Activated CD8-positive, alpha-beta memory T cell treated with anti-CD3 and anti-CD28 coated beads, Interleukin-2, amount 50 U/mL, for 48 hours (primary cell): ENCODE data around the gene GATA5.

Source experiments
- DNase-seq: peaks from one replicate; pipeline ENCODE4 v3.0.0-alpha.2; 2020

The GATA5 gene

GRCh38 chr20:62486484-62486883, 10.7 kb upstream of the GATA5 start:
- DNase-seq: no peak

DNA sequence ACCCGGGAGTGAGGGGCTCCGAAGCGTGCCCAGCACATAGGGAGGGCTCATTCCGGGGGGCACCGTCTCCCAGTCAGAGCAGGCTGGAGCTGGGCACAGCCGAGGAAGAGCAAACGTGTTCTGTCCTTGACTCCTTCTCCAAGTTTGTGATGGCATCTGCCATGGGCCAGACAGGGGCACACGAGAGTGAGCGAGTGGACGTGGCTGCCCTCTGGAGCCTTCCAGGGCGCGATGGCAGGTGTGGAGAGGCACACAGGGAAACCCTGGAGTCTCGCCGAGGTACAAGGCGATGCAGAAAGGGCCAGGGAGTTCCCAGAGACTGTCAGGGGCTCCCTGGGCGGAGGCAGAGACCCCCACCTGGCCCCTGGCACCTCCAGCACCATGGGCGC, 9.9 kb upstream of the GATA5 start:
- DNase-seq: no peak

DNA sequence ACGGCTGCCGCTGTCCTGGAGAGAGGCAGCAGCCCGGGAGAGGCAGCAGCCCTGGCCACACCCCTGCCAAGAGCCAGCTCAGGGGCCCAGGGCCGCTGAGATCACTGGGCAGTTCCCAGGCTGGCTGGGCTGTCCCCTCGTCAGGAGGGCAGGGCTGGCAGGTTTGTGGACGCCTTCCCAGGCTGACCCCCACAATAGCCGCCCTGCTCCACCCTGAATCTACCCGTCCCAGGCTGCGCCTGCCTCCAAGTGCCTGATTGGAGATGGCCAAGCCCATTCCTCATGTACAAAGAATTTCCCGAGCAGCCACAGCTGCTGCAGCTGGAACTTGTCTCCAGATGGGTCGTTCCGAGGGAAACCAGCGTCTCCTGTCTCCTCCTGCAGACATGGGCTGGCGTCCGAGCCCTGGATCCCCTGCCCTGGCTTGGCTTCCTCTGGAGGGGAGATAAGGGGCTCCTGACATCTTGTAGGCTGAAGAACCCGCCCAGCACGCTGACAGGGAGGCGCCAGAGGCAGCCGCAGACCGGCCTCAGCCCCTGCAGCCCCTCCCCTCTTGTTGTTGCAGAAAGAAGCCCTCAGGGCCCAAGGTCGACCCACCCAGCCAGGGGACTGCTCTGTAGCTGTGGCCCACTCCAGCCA, 9.4 kb upstream of the GATA5 start:
- DNase-seq: no peak

DNA sequence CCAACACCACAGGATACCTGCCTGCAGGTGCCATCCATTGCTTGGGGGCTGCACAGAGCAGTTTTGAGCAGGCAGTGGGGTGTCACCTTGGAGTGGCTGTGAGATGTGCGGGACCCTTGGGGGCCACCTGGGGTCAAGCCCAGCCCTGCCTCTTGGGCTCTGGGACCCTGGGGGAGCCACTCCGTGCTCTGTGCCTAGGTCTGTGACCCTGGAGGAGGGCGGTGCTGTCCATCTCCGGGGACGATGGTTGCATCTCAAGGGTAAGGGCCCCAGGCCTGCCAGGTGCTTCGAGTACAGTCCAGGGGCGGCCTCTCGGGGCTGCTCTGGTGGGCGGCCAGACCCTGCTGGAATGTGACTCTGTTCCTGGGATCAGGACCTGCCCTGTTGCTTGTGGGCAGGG, 8.7 kb upstream of the GATA5 start:
- DNase-seq: no peak

DNA sequence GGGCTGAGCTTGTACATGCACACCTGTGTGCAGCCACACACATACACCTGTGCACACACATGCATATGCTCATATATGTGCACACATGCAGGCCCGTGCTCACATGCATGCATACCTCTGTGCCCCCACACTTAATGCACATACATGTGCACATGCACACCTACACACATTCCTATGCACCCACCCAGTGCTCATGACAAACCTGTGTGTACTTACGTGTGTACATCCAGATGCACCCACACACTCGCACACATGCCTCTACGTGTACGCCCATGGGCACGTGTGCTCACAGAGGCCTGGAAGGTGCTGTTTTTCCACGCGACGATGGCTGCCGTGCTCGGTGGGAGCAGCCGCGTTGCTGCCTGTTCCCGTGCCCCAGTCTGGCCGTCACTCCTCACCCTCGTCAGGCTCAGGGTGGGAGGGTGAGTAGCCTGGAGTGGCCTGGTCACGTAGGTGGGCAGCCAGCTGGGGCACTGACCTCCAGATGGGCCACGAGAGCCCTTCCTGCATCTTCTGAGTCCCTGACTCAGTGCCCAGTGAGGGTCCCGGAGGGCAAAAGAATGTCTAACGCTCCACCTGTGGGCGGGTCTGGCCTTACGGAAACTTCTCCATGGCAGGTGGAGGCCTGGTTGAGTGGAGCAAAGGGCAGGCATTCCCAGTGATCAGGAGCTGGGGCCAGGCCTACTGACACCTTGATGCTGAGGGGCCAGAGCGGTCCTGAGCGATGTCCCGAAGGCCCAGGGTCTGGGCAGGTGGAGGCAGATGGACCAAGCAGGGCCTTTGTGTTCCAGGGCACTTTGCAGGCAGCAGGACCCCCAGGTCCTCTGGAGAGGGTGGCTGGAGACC, 8.0 kb upstream of the GATA5 start:
- DNase-seq: no peak

DNA sequence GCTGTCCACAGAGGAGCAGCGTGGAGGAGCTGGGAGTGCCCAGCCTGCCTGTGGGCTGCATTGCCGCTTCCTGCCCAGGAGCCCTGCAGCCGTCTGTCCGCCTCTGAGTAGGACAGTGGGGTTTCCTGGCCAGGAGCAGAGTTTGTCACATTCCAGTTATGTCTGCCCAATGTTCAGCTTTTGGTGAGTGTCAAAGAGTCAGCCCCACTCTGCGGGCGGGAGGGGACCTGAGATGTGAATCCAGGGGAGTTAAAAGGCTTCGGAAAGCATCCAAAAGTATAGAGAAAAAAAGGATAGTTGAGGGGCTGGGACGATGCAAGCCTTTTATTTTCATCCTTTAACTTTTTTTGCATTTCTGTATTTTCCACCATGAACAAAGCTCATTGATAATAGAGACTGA, 7.2 kb upstream of the GATA5 start:
- DNase-seq: no peak

DNA sequence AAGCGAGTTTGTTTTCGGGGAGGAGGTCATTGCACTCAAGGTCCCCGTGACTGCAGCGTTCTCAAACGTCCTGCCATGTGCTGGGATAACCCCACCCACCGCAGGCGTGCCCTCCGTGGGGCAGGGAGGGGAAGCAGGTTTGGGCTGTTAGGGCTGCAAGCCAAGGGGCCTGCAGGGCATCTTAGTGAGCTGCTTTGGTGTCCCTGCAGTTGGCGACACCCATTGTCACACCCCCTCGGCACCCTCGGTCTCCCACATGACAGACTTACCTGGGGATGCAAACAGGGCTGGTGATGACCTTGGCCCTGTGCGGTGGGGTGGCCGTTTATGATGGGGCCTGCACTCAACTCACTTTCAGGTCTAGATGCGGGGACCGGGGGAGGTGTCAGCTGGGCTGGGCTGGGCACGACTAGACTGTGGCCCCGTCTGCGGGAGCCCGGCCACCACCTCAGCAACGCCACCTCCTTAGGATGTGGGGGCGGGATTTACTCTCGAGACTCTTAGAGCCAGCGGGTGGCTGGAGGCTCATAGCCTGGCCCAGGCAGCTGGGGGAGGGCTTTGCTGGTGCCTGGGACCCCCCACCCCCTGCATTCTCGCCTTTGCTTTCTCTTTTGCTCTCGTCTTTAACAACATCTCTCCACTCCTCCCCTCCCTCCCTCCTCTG, 6.5 kb upstream of the GATA5 start:
- no peak for DNase-seq

DNA sequence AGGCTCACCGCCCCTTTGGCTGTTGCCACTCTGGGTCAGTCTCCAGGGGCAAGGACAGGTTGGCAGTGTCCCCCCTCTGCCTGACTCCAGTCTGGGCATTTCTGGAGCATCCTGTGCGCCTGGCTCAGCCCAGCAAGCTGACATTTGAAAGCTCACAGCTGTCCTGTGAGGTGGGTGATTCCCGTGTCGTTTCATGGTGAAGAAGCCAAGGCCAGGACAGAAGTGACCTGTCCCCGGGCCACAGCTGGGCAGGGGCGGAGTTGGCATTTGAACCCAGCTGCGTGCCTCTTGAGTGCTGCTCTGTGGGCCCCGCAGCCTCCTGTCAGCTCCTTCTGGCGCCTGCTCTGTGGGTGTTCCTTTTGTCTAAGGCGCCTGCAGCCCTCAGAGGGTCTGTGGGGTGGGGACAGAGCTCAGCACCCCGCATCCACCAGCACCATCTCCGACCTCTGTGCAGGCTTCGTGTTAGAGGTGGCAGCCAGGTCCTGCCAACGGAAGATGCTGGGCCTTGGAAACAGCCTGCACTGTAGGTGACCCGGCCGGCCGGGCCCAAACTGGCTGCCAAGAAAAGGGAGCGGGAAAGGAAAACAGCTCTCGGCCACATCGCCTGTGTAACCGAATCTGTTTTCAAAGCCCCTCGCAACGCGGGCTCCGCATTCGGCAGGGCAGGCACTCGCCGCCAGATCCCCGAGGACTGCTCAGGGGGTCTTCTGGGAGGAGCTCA, 5.8 kb upstream of the GATA5 start:
- no peak for DNase-seq

DNA sequence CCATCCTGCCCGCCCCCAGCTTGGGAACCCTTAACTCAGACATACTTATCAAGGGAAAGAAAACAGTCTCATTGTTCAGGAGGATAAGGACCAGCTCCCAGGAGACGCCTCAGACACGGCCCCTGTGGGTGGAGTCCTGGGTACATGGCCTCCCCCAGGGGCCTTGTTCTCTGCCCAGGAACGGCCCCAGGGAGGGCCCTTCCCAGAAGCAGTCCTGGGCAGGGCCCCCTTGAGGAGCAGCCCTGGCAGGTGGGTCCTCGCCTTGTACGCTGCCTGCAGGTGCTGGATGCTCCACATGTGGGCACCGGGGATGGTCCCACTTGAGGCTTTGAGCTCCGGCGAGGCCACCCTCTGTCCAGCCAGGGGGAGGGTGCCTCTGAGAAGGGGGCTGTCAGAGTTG, 4.5 kb upstream of the GATA5 start:
- no peak for DNase-seq

DNA sequence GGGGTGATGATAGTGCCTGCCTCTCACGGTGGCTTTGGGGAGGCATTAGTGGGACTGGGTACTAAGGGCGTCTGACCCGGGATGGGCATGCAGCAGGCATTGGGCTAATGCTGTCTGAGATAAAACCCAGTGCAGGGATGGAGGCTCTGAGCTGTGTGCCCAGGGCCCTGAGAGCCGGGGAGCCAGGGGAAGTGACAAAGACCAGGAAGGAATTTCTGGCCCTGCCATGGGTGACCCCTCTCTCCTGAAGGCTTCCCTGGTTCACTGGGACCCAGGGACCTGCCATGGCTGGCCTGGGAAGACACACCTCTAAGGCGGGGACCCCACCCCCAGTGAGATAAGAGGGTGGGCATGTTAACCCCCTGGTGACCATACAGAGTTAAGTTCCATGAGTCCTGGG, 3.9 kb upstream of the GATA5 start:
- DNase-seq: no peak

- no peak for DNase-seq
These were observed 3.4 kb upstream of the GATA5 start for GRCh38 chr20:62479156-62479555.

DNA sequence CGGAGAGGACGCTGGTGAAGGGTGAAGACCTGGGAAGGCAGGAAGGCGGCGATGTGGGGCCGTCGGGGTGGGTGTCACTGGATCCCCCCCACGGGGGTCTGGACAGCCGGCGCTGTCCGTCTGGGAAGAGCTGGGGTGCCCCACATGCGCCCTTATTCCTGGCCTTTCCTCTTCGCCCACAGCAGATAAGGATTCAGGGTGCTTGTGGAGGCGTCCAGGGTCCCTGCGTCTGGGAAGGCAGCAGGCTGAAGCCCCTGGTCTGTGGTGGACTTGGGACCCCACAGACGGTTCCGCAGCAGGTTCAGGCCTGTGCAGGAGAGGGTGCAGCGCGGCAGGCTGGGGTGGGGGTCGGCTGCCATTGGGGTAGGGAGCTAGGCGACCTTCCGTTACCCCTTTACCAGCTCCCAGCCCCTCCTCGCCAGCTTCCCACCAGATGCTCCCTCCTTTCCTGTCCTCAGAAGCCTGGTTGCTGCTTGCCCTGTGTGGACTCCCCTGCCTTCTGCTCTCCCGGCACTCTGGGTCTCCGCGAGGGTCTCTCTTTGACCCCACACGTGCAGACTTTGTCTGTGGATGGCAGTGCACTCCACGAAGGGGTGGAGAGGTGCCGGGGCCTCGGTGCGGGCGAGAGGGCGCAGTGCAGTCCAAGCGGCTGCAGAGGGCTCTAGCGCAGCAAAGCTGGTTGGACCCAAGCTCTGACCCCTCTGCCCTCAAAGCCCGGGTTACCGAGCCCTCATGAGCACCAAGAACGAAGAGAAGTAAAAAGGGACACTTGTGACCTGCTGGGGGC, 2.1 kb upstream of the GATA5 start:
- no peak for DNase-seq

DNA sequence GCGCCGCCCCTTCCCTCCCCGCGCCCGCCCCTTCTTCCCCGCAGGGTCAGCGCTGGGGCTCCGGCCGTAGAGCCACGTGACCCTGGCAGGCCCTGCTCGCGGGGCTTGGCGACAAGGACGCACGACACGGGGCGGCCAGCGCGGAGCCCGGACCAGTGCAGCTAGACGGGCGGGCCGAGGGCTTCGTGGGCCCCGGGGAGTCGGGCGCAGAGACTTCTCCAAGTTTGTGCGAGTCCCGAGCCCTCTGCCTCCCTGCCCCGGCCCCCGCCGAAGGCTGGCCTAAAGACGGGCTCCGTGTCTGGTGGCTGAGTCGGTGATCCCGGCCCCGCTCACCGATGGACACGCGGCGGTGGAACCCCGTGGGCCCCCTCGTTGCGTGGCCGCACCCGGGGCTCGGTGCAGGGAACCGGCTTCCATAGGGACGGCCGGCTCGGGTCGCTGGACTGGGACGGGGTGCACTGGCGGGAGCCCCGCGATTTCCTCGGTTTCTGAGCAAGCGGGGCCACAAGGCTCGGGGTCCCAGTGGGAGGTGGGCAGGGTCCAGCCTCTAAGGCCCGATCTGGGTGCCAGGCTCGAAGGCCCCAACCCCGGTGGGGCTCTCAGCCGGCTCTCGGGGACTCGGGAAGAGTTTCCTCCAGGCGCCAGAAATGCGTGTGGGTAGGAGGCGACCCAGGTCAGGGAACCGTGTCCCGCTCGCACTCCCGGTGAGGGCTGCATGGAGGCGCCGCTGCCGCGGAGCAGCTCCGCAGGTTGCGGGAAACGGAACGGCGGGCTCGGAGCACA, 452 bp upstream of the GATA5 start:
- no peak for DNase-seq

- no peak for DNase-seq
These were observed 596 bp downstream of the GATA5 start for GRCh38 chr20:62475027-62475771.

DNA sequence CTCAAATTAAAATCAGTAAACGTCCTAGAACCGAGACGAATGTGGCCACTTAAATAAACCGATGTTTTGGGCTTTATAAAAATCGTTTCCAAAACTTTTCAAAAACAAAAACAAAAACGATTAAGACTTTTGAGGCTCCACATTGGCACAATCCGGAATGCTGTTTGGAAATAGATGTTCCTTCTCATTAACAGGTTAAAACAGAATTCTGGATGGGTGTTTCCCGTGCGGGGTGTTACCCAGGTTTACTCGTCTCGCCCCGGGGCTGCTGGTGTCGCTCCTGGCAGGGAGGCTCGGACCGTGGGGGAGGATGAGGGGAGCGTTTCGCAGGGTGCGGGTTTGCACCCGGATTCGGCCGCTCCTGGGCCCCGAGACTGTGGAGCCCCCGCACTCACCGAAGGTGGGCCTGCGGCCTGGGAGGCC, 1.2 kb downstream of the GATA5 start:
- no peak for DNase-seq

- no peak for DNase-seq
These were observed 1.8 kb downstream of the GATA5 start for GRCh38 chr20:62473717-62474603.

GRCh38 chr20:62472941-62473585, 2.7 kb downstream of the GATA5 start:
- DNase-seq: no peak

GRCh38 chr20:62472138-62472940, 3.5 kb downstream of the GATA5 start:
- no peak for DNase-seq

GRCh38 chr20:62470459-62470858, 5.3 kb downstream of the GATA5 start:
- no peak for DNase-seq
